Fibroblast of pulmonary artery (primary cell): Measurements from ENCODE around the gene BLOC1S5.

Source experiments
- DNase-seq: peaks from one replicate; pipeline ENCODE4 v3.0.0-alpha.2; 2010; ENCODE audit warnings: low read depth
- H3K4me3 ChIP-seq: replicated peaks from 2 replicates; pipeline ENCODE4 v1.5.1; 2011; ENCODE audit warnings: low read depth, mild to moderate bottlenecking, control low read depth, low read length, moderate library complexity
- CTCF ChIP-seq: IDR thresholded peaks from 2 replicates; pipeline ENCODE4 v1.5.1; 2011; ENCODE audit warnings: mild to moderate bottlenecking, control low read depth, low read length, inconsistent platforms; ENCODE audit errors: missing control alignments

BLOC1S5 gene

GRCh38 chr6:8087870-8088754 lies 23.9 kb upstream of the BLOC1S5 start:
- no peak for DNase-seq
- H3K4me3 ChIP-seq = no peak overlapping the region
- TF ChIP-seq CTCF = no peak

GRCh38 chr6:8086755-8087306 lies 22.6 kb upstream of the BLOC1S5 start:
- no peak overlapping the region for H3K4me3 ChIP-seq
- DNase-seq = no peak
- no peak for TF ChIP-seq CTCF

- H3K4me3 ChIP-seq = no peak overlapping the region
- peak; percentile 94 for DNase-seq
- no peak for TF ChIP-seq CTCF
Observed at GRCh38 chr6:8085053-8085511, 20.9 kb upstream of the BLOC1S5 start.

- peak; percentile 34 for DNase-seq
- no peak overlapping the region for H3K4me3 ChIP-seq
- no peak for TF ChIP-seq CTCF
Observed at GRCh38 chr6:8084586-8084985, 20.4 kb upstream of the BLOC1S5 start.

GRCh38 chr6:8082954-8083858 lies 19.0 kb upstream of the BLOC1S5 start:
- TF ChIP-seq CTCF = no peak
- DNase-seq = peak; percentile 89
- peak overlapping the region; percentile 17 for H3K4me3 ChIP-seq

- no peak overlapping the region for H3K4me3 ChIP-seq
- no peak for DNase-seq
- no peak for TF ChIP-seq CTCF
Observed at GRCh38 chr6:8082572-8082953, 18.4 kb upstream of the BLOC1S5 start.
